Left ventricle myocardium inferior (tissue), 1 donor: ENCODE measurements around the gene SWAP70. TPM values are rescaled to one million over a fixed set of nuclear protein-coding genes. Genes with fewer than 3 reads are reported as not detected.

Experiments
- DNase-seq: peaks from one replicate; pipeline ENCODE4 v3.0.0-alpha.2; 2020
- H3K27ac ChIP-seq: fragments of 200-600 bp; replicated peaks from 2 replicates; pipeline ENCODE4 v1.8.0; 2021
- H3K27me3 ChIP-seq: fragments of 200-600 bp; 2 replicates; pipeline ENCODE4 v1.8.0; 2021; ENCODE audit warnings: low read depth
- H3K36me3 ChIP-seq: fragments of 200-600 bp; 2 replicates; pipeline ENCODE4 v1.8.0; 2021
- H3K4me1 ChIP-seq: fragments of 200-600 bp; 2 replicates; pipeline ENCODE4 v1.8.0; 2021
- H3K4me3 ChIP-seq: fragments of 200-600 bp; 2 replicates; pipeline ENCODE4 v1.8.0; 2021; ENCODE audit warnings: mild to moderate bottlenecking, moderate library complexity
- H3K9me3 ChIP-seq: fragments of 200-600 bp; replicated peaks from 2 replicates; pipeline ENCODE4 v1.8.0; 2021
- intact Hi-C: fragments of 100-400 bp; cut with micrococcal nuclease; formaldehyde crosslinking; loops from one replicate; pipeline ENCODE4 v1.11.0; 2022
- total RNA-seq: library from RNA; stranded (reverse); fragmentation: NEBNext Ultra II Directional; extraction: Animal tissue kit (Norgen Biotek cat#: 25700); gene quantifications from one replicate; pipeline ENCODE4 v1.2.1, GENCODE V29; 2021
- TF ChIP-seq, protein P1 (sequence below): fragments of 200-600 bp; IDR thresholded peaks from 2 replicates; pipeline ENCODE4 v1.8.0; 2021; ENCODE audit warnings: antibody characterized with exemption, mild to moderate bottlenecking, borderline replicate concordance
- donor health status: DM: no; HTN: yes; CAD: no; lungs with severe emphysema.

The SWAP70 gene
- total RNA-seq, 1 donor from 2014 or later = 20.6 TPM

DNA sequence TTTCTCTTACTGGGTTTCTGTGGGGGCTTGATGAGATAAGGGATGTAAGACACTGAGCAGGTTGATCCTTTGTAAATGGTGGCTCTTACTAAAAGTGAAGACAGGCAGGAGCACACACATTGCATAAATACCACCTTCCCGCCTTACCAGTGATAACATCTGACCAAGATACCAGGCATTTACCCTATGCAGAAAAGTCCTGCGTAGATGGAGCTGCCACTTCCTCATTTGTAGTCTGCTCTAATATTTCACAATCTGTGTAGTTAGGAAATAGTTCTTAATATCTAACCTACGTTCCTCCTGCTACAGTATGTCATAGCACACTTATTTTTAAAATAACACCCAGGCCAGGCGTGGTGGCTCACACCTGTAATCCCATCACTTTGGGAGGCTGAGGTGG, 23.9 kb upstream of the SWAP70 start:
- no peaks in the 10 kb centered on the region for H3K27me3 ChIP-seq
- H3K4me3 ChIP-seq = no peak overlapping the region
- TF ChIP-seq, protein P1, sequence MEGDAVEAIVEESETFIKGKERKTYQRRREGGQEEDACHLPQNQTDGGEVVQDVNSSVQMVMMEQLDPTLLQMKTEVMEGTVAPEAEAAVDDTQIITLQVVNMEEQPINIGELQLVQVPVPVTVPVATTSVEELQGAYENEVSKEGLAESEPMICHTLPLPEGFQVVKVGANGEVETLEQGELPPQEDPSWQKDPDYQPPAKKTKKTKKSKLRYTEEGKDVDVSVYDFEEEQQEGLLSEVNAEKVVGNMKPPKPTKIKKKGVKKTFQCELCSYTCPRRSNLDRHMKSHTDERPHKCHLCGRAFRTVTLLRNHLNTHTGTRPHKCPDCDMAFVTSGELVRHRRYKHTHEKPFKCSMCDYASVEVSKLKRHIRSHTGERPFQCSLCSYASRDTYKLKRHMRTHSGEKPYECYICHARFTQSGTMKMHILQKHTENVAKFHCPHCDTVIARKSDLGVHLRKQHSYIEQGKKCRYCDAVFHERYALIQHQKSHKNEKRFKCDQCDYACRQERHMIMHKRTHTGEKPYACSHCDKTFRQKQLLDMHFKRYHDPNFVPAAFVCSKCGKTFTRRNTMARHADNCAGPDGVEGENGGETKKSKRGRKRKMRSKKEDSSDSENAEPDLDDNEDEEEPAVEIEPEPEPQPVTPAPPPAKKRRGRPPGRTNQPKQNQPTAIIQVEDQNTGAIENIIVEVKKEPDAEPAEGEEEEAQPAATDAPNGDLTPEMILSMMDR = no peak
- intact Hi-C loops = no loop called here
- H3K36me3 ChIP-seq = no peaks in the 10 kb centered on the region
- no peaks in the 10 kb centered on the region for H3K9me3 ChIP-seq
- H3K4me1 ChIP-seq = peaks cover 22% of the 10 kb centered on the region
- no peak for DNase-seq
- peak overlapping the region; percentile 79 for H3K27ac ChIP-seq

DNA sequence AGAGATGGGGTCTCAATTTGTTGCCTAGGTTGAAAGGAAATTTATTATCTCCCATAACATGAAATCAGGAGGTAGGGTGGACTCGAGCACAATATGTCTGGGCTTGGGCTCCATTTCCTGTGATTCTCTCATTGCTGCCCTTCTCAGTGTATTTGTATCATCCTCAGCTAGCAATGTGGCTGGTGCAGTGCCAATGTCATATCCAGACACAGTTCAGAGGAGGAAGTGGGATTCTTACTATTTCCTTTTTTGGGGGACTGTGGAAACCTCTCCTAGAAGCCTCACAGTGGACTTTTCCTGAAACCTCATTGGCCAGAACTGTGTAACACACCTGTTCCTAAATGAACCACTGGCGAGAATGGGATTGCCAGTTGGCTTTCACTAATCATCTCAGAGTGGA, 21.0 kb upstream of the SWAP70 start:
- intact Hi-C loops = no loop called here
- Histone ChIP-seq H3K36me3 (no peaks in the 10 kb centered on the region), H3K4me1 (peaks cover 22% of the 10 kb centered on the region), H3K27me3 (no peaks in the 10 kb centered on the region), H3K9me3 (no peaks in the 10 kb centered on the region), H3K4me3 (no peak overlapping the region), H3K27ac (no peak overlapping the region)
- DNase-seq = no peak
- TF ChIP-seq, protein P1 = no peak

DNA sequence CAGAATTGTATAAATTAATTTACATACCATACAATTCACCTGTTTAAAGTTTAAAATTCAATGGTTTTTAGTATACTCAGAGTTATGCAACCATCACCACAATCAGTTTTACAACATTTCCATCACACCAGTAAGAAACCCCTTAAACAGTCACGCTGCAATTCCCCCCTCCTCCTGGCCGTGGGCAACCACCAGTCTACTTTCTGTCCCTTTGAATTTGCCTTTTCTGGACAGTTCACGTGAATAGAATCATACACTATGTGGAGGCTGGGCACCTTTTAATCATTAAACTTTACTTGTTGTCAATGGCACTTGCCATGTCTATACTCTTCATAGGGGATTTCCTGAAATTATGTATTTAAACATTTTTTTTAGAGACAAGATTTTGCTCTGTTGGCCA, 20.1 kb upstream of the SWAP70 start:
- Histone ChIP-seq H3K4me1 (peaks cover 14% of the 10 kb centered on the region), H3K9me3 (no peaks in the 10 kb centered on the region), H3K27me3 (no peaks in the 10 kb centered on the region), H3K36me3 (no peaks in the 10 kb centered on the region), H3K27ac (no peak overlapping the region), H3K4me3 (no peak overlapping the region)
- TF ChIP-seq, protein P1 = no peak
- no peak for DNase-seq
- intact Hi-C loops = no loop called here

DNA sequence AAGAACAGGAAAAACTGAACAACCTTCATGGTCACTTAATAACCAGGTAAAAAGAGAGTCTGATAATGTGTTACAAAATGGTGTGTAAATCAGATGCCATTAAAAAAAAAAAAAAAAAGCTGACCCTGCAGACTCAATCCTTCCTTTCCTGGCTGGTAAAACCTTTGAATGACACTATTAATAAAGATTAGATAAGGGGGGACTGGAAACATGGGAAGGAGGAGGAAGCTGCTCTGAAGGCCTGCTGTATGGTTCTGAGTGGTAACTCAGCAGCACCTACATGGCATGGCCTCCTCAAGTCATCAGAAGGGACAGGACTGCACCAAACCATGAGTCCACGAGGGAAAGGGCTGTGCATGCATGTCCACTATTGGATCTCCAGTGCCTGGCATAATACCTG, 18.0 kb upstream of the SWAP70 start:
- H3K27ac ChIP-seq = no peak overlapping the region
- H3K9me3 ChIP-seq = no peaks in the 10 kb centered on the region
- no peaks in the 10 kb centered on the region for H3K36me3 ChIP-seq
- H3K27me3 ChIP-seq = no peaks in the 10 kb centered on the region
- H3K4me3 ChIP-seq = no peak overlapping the region
- no peaks in the 10 kb centered on the region for H3K4me1 ChIP-seq
- TF ChIP-seq, protein P1 = no peak
- intact Hi-C loops = no loop called here
- no peak for DNase-seq

DNA sequence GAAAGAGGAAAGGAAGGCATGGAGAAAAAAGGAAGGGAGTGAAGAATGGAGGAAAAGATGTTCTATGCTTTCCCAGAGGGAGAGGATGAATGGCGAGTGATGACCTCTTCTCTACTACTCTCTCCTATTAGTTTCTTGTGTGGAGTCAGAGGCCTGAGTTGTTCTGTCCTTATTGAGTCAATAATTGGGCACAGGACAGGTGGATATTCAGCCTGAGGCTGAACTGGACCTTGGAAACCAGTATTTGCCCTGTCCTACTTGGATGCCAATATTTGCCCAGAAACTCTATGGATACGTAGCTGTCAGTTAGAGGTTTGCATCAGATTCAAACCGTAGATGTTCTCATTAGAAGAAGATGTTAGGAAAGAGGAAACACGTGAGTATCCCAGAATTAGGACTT, 17.6 kb upstream of the SWAP70 start:
- intact Hi-C loops = no loop called here

More for the DNA sequence above, 17.6 kb upstream of the SWAP70 start:
- TF ChIP-seq, protein P1 = no peak
- Histone ChIP-seq H3K4me3 (no peak overlapping the region), H3K36me3 (no peaks in the 10 kb centered on the region), H3K9me3 (no peaks in the 10 kb centered on the region), H3K27me3 (no peaks in the 10 kb centered on the region), H3K27ac (no peak overlapping the region), H3K4me1 (no peaks in the 10 kb centered on the region)
- no peak for DNase-seq
